Activated B cell treated with CpG ODN at 0.5 μM for 24 hours (primary cell): ENCODE data around the gene ERICH6B. TPM values are rescaled to one million over a fixed set of nuclear protein-coding genes. Genes with fewer than 3 reads are reported as not detected.

Experiments
- ATAC-seq: fragments of 200-7000 bp; cut with Tn5 transposase; one replicate; pipeline ENCODE4 v1.10.0; 2021; ENCODE audit warnings: low read depth, mild to moderate bottlenecking, moderate library complexity
- CTCF ChIA-PET: fragments of 350-600 bp; sonication (Branson Sonifier 250); formaldehyde crosslinking; loops from one replicate; lab custom pipeline; 2021; ENCODE audit warnings: antibody characterized with exemption; lab: Charles Lee
- POLR2A ChIA-PET: fragments of 350-600 bp; sonication (Branson Sonifier 250); formaldehyde crosslinking; loops from one replicate; lab custom pipeline; 2021; ENCODE audit warnings: antibody characterized with exemption; lab: Charles Lee
- DNase-seq: peaks from one replicate; pipeline ENCODE4 v3.0.0; 2022
- H3K27ac Mint-ChIP-seq: one replicate; pipeline ENCODE4 v1.8.0; 2020; ENCODE audit warnings: mixed read lengths
- H3K27me3 Mint-ChIP-seq: one replicate; pipeline ENCODE4 v1.8.0; 2021; ENCODE audit warnings: mixed read lengths
- H3K36me3 Mint-ChIP-seq: one replicate; pipeline ENCODE4 v1.8.0; 2021; ENCODE audit warnings: low read depth, mixed read lengths
- H3K4me1 Mint-ChIP-seq: one replicate; pipeline ENCODE4 v1.8.0; 2021; ENCODE audit warnings: mixed read lengths
- H3K4me3 Mint-ChIP-seq: one replicate; pipeline ENCODE4 v1.8.0; 2020; ENCODE audit warnings: mild to moderate bottlenecking, mixed read lengths
- H3K9me3 Mint-ChIP-seq: one replicate; pipeline ENCODE4 v1.8.0; 2020; ENCODE audit warnings: mixed read lengths
- CTCF ChIP-seq: fragments of 200-600 bp; IDR thresholded peaks from one replicate; pipeline ENCODE4 v1.8.0; 2022; ENCODE audit warnings: antibody characterized with exemption, mild to moderate bottlenecking
- intact Hi-C: fragments of 100-400 bp; cut with micrococcal nuclease; formaldehyde crosslinking; loops from one replicate; pipeline ENCODE4 v1.15.1; 2024
- total RNA-seq: library from RNA; stranded (reverse); gene quantifications from 2 replicates; pipeline ENCODE4 v1.2.3, GENCODE V29; 2022

The ERICH6B gene
- total RNA-seq, 1 donor from 2014 or later, result not detected

- intact Hi-C loops, result no loop called here
- no peaks in the 10 kb centered on the region for H3K9me3 Mint-ChIP-seq
- peaks cover 77% of the 10 kb centered on the region for H3K36me3 Mint-ChIP-seq
- H3K4me3 Mint-ChIP-seq, result no peak overlapping the region
- H3K27me3 Mint-ChIP-seq, result no peaks in the 10 kb centered on the region
- POLR2A ChIA-PET, result no interaction called here
- no peak overlapping the region for H3K27ac Mint-ChIP-seq
- H3K4me1 Mint-ChIP-seq, result peaks cover 8% of the 10 kb centered on the region
- DNase-seq (no peak), ATAC-seq (no peak)
- no peak for TF ChIP-seq CTCF
- CTCF ChIA-PET, result interaction anchor here (1.1 kb wide), 1 partner anchor 815 kb away, joined by 3 read pairs; no protein-coding TSS in a partner anchor
Observed at GRCh38 chr13:45506811-45507210, 108.7 kb downstream of the ERICH6B start.

- no peaks in the 10 kb centered on the region for H3K27me3 Mint-ChIP-seq
- peaks cover 3% of the 10 kb centered on the region for H3K4me1 Mint-ChIP-seq
- POLR2A ChIA-PET, result interaction anchor here (1.0 kb wide), 1 partner anchor 86 kb away, joined by 4 read pairs; the partner anchor contains the start of gene SLC25A30
- H3K9me3 Mint-ChIP-seq, result no peaks in the 10 kb centered on the region
- intact Hi-C loops, result no loop called here
- H3K4me3 Mint-ChIP-seq, result no peak overlapping the region
- DNase-seq (no peak), ATAC-seq (no peak)
- peaks cover 68% of the 10 kb centered on the region for H3K36me3 Mint-ChIP-seq
- H3K27ac Mint-ChIP-seq, result no peak overlapping the region
- no peak for TF ChIP-seq CTCF
- CTCF ChIA-PET, result interaction anchor here (1.3 kb wide), 1 partner anchor 9 kb away, joined by 5 read pairs; no protein-coding TSS in a partner anchor
Observed at GRCh38 chr13:45503658-45504057, 111.9 kb downstream of the ERICH6B start.

GRCh38 chr13:45501175-45501526 is 114.4 kb downstream of the ERICH6B start:
- H3K36me3 Mint-ChIP-seq, result peaks cover 74% of the 10 kb centered on the region
- H3K9me3 Mint-ChIP-seq, result no peaks in the 10 kb centered on the region
- ChIA-PET POLR2A (no interaction called here), CTCF (no interaction called here)
- no peaks in the 10 kb centered on the region for H3K27me3 Mint-ChIP-seq
- no peak for TF ChIP-seq CTCF
- ATAC-seq (no peak), DNase-seq (no peak)
- H3K4me3 Mint-ChIP-seq, result no peak overlapping the region
- H3K27ac Mint-ChIP-seq, result no peak overlapping the region
- H3K4me1 Mint-ChIP-seq, result no peaks in the 10 kb centered on the region
- intact Hi-C loops, result no loop called here

GRCh38 chr13:45500492-45501174 is 114.9 kb downstream of the ERICH6B start:
- Mint-ChIP-seq H3K27ac (no peak overlapping the region), H3K36me3 (peaks cover 73% of the 10 kb centered on the region), H3K4me3 (no peak overlapping the region), H3K27me3 (no peaks in the 10 kb centered on the region), H3K4me1 (no peaks in the 10 kb centered on the region), H3K9me3 (no peaks in the 10 kb centered on the region)
- DNase-seq (no peak), ATAC-seq (no peak)
- CTCF ChIA-PET, result no interaction called here
- POLR2A ChIA-PET, result no interaction called here
- intact Hi-C loops, result no loop called here
- TF ChIP-seq CTCF, result no peak

- intact Hi-C loops, result no loop called here
- Mint-ChIP-seq H3K27me3 (no peaks in the 10 kb centered on the region), H3K9me3 (no peaks in the 10 kb centered on the region), H3K4me1 (no peaks in the 10 kb centered on the region), H3K4me3 (no peak overlapping the region), H3K36me3 (peaks cover 65% of the 10 kb centered on the region), H3K27ac (no peak overlapping the region)
- POLR2A ChIA-PET, result no interaction called here
- CTCF ChIA-PET, result no interaction called here
- DNase-seq (no peak), ATAC-seq (no peak)
- TF ChIP-seq CTCF, result no peak
Observed at GRCh38 chr13:45496942-45497341, 118.6 kb downstream of the ERICH6B start.
